GM19023 (cell line): ENCODE results near the gene PGK1.

Experiments
- ATAC-seq: cut with Tn5 transposase; IDR thresholded peaks from one replicate; pipeline ENCODE4 v1.9.1; 2021; ENCODE audit warnings: mild to moderate bottlenecking, moderate library complexity; ENCODE audit not compliant: unreplicated experiment

PGK1 gene

DNA sequence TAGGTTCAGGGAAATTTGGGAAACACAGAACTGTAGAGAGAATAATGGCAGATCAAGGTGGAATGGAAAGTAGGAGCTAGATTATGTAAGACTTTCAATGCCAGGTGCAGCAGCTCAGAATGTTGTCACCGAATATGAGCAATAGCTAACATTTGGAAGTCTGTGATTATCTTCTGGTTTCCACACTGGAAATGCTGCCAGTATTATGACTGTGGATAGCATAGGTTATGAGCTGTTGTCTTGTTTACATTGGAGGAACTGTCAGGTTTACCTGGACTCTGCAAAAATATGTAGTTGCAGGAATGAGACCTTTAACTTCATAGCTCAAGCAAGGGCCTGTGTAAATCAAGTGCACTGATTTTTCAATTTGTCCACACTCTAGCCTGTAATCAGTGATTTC, 61.4 kb downstream of the PGK1 start:
- no peak for ATAC-seq

DNA sequence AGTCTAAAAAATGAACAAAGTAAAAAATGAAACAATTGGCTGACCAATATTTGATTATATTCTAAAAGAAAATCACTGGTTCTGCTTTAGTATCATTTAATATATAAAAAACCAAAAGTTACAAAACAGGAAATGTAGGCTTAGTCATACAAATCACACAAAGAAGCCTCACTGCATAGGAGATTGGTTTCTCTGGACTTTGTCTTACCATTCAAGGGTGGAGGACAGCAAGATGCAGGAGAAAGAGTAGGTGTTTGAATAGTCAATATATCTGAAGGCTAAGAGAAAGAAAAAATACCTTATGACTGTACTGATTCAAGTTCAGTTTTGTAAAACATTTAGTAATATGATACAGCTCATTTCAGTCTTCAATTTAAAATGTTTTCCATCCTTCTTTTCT, 64.0 kb downstream of the PGK1 start:
- ATAC-seq: no peak
